Glutamatergic neuron (in vitro differentiated cells): ENCODE data around the gene EPHA3. TPM values are rescaled to one million over a fixed set of nuclear protein-coding genes. Genes with fewer than 3 reads are reported as not detected.

Source experiments
- DNase-seq: peaks from one replicate; pipeline ENCODE4 v3.0.0; 2022
- H3K27ac Mint-ChIP-seq: one replicate; pipeline ENCODE4 v1.8.0; 2020; ENCODE audit warnings: mild to moderate bottlenecking, mixed read lengths, inconsistent platforms; ENCODE audit not compliant: unreplicated experiment
- H3K27me3 Mint-ChIP-seq: one replicate; pipeline ENCODE4 v1.8.0; 2020; ENCODE audit warnings: mild to moderate bottlenecking, moderate library complexity, mixed read lengths, inconsistent platforms; ENCODE audit not compliant: unreplicated experiment
- H3K36me3 Mint-ChIP-seq: one replicate; pipeline ENCODE4 v1.8.0; 2020; ENCODE audit warnings: mild to moderate bottlenecking, mixed read lengths, inconsistent platforms; ENCODE audit not compliant: unreplicated experiment
- H3K4me1 Mint-ChIP-seq: one replicate; pipeline ENCODE4 v1.8.0; 2020; ENCODE audit warnings: mild to moderate bottlenecking, low read depth, mixed read lengths, inconsistent platforms; ENCODE audit not compliant: unreplicated experiment
- H3K4me3 Mint-ChIP-seq: one replicate; pipeline ENCODE4 v1.8.0; 2020; ENCODE audit warnings: mild to moderate bottlenecking, mixed read lengths, inconsistent platforms; ENCODE audit not compliant: unreplicated experiment
- H3K9me3 Mint-ChIP-seq: one replicate; pipeline ENCODE4 v1.8.0; 2020; ENCODE audit warnings: mild to moderate bottlenecking, moderate library complexity, mixed read lengths, inconsistent platforms; ENCODE audit not compliant: unreplicated experiment
- long read RNA-seq: library from polyadenylated mRNA; unstranded; transcript quantifications from one replicate; pipeline ENCODE4 v2.0.0, GENCODE V29; 2020; ENCODE audit not compliant: unreplicated experiment
- total RNA-seq: library from RNA; stranded (reverse); fragmentation: NEBNext Ultra II Directional; extraction: Animal tissue kit (Norgen Biotek cat#: 25700); gene quantifications from one replicate; pipeline ENCODE4 v1.2.1, GENCODE V29; 2021; ENCODE audit not compliant: unreplicated experiment
- TF ChIP-seq, protein P1 (sequence below): fragments of 200-600 bp; sonication (generic); IDR thresholded peaks from one replicate; pipeline ENCODE4 v1.5.0; 2021; ENCODE audit not compliant: partially characterized antibody, unreplicated experiment

The EPHA3 gene
- total RNA-seq, result 9.9 TPM
- long read RNA-seq, partial matches to known transcripts, result 1 of 1 reads
- long read RNA-seq, other reads (novel, unspliced or antisense), result 0 of 1 reads

DNA sequence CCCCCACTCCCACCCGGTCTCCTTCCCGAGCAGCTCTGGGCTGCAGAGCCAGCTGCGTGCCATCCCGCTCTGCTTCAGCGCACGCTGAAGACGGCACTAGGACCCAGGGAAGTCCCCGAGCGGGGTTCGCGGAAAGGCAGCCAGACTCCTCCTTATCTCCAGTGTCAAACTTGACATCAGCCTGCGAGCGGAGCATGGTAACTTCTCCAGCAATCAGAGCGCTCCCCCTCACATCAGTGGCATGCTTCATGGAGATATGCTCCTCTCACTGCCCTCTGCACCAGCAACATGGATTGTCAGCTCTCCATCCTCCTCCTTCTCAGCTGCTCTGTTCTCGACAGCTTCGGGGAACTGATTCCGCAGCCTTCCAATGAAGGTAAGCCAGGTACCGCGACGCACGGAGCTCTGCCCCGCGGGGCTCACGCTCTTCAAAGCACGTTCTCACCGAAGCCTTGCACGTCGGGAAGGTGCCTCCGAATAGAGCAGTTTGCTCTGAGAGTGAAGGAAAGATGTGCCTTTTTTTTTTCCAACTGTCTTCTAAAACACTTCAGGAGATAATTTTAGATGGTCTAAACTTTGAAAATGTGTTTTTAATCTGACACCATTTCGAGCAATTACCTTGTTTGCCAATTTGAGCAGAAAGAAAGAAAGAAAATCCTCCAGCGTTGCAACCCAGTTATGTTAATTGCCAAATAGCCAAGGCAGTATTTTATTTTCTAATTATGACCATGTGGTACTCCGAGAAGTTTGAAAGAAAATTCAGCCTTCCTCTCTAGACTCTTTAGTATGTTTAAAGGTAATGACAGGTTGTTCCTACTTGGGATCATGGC is at the start of gene EPHA3:
TSS of gene EPHA3 (plus strand) at position 161 of the 830 bp plus-strand sequence. CDS start at position 289, 128 bp downstream.
- DNase-seq, result peak; percentile 88
- Mint-ChIP-seq H3K9me3 (no peaks in the 10 kb centered on the region), H3K27me3 (no peaks in the 10 kb centered on the region), H3K36me3 (no peaks in the 10 kb centered on the region), H3K27ac (peak within 1 kb of the TSS; percentile 73), H3K4me1 (peaks cover 5% of the 10 kb centered on the region), H3K4me3 (peak within 1 kb of the TSS; percentile 91)
- TF ChIP-seq, protein P1, sequence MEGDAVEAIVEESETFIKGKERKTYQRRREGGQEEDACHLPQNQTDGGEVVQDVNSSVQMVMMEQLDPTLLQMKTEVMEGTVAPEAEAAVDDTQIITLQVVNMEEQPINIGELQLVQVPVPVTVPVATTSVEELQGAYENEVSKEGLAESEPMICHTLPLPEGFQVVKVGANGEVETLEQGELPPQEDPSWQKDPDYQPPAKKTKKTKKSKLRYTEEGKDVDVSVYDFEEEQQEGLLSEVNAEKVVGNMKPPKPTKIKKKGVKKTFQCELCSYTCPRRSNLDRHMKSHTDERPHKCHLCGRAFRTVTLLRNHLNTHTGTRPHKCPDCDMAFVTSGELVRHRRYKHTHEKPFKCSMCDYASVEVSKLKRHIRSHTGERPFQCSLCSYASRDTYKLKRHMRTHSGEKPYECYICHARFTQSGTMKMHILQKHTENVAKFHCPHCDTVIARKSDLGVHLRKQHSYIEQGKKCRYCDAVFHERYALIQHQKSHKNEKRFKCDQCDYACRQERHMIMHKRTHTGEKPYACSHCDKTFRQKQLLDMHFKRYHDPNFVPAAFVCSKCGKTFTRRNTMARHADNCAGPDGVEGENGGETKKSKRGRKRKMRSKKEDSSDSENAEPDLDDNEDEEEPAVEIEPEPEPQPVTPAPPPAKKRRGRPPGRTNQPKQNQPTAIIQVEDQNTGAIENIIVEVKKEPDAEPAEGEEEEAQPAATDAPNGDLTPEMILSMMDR, result no peak

DNA sequence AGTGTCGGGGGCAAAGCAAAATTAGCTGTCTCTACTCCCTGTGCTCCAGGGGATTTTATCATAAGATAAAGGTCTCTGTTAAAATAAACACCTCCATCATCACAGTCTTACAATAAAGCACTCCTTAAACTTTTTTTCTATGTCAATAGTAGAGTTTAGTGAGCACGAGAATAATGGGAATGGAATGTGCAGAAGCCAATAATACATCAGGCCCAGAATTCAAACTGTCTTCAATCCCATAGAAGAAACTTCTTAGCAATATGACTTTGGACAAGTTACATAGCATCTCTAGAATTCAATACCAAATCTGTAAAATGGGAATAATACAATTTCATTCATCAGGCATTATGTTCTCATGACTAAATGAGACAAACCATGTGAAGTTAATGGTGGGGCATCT is 49.0 kb upstream of the EPHA3 start:
- no peak overlapping the region for H3K4me3 Mint-ChIP-seq
- H3K4me1 Mint-ChIP-seq, result peaks cover 5% of the 10 kb centered on the region
- H3K27me3 Mint-ChIP-seq, result no peaks in the 10 kb centered on the region
- H3K36me3 Mint-ChIP-seq, result no peaks in the 10 kb centered on the region
- TF ChIP-seq, protein P1, result no peak
- no peak for DNase-seq
- H3K27ac Mint-ChIP-seq, result no peak overlapping the region
- peaks cover 4% of the 10 kb centered on the region for H3K9me3 Mint-ChIP-seq

DNA sequence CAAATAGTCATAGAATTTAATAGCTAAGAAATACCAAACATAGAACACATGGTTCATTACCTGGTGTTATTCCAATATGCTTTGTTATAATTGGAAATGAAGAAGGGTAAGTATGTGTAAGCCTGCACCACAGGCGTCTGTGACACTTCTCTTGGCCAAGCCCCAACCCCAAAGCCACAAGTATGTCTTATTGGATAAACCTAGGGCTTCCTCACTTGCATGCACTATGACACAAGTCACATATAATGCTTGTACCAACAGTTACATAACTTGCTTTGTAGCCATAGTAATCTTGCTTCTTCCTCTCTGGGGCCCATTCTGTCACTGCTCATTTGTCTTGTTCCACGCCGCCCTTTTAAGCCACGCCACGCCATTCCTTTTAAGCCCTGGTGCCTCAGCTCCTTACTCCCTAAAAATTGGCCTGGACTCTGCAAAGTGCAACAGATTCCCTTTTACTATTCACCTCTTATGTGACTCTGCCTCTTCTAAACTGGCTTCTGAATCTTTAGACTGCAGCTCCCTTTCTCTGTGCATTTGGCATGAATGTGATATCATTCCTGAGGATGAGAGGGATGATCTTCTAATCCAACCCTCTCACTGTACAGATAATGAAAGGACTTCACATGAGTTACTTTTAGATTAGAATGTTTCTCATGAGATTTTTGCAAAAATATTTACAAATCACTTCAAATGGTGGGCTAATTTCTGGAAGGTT is 48.1 kb upstream of the EPHA3 start:
- peaks cover 5% of the 10 kb centered on the region for H3K4me1 Mint-ChIP-seq
- no peaks in the 10 kb centered on the region for H3K27me3 Mint-ChIP-seq
- TF ChIP-seq, protein P1, result no peak
- no peak for DNase-seq
- H3K36me3 Mint-ChIP-seq, result no peaks in the 10 kb centered on the region
- no peak overlapping the region for H3K4me3 Mint-ChIP-seq
- peaks cover 4% of the 10 kb centered on the region for H3K9me3 Mint-ChIP-seq
- H3K27ac Mint-ChIP-seq, result no peak overlapping the region

DNA sequence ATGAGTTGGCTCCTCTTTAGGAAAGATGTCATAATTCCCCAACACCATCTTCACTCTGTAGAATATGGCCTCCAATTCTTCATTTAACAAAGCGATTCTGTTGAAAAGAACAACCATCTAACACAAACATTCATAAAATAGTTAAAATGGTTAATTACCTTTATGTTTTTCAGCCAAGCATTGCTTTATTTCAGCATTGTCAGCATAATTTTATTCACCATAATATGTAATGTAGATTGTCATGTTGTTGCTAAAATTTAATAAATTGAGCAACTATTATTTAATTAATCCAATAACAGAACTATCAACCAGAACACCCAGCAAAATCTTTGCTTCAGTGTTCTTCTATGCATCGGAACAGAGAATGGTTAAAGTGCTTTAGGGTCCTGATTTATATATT is 46.2 kb upstream of the EPHA3 start:
- no peaks in the 10 kb centered on the region for H3K4me1 Mint-ChIP-seq
- no peak for DNase-seq
- H3K9me3 Mint-ChIP-seq, result peaks cover 2% of the 10 kb centered on the region
- no peaks in the 10 kb centered on the region for H3K27me3 Mint-ChIP-seq
- TF ChIP-seq, protein P1, result no peak
- no peak overlapping the region for H3K4me3 Mint-ChIP-seq
- no peak overlapping the region for H3K27ac Mint-ChIP-seq
- no peaks in the 10 kb centered on the region for H3K36me3 Mint-ChIP-seq
